CD4-positive, alpha-beta T cell treated with Interleukin-15 for 4 hours (primary cell): ENCODE data around the gene TXNDC11.

Source experiments
- DNase-seq: peaks from one replicate; pipeline ENCODE4 v3.0.0-alpha.2; 2020; ENCODE audit warnings: low spot score

The TXNDC11 gene

DNA sequence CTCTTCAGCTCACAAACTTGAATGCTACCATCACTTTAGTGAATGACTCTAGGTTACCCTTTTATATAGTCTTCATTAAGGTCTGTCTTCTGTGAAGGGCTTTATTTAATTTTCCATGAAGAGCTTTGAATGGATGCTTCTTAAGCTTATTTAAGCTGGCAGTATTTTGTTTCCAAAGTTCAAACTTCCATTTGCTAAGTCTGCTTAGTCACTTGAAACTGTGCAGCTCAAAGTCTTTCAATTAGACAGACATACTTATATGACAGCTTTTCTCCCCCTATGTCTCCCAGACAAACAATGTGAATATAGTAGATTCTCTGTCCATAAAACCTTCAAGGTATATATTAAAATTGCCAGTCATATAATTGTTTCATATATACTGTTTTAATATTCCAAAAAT is 23.5 kb downstream of the TXNDC11 start:
- no peak for DNase-seq

DNA sequence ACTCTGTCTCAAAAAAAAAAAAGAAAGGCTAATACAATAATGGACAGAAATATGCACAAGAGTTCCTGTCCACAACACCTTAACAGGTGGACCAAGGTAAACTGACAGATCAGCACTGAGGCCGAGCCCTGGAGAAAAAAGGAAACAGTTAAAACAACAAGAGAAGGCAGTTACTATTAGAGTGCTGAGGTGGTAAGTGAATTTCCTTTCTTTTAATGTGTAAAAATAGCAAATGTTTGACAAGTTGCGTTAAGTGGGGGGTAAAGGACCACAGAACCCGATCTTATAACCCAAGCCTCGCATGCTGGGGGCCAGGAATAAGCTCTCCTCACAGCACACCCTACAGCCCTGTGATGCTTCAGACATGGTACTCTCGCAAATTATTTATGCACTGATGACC is 24.8 kb downstream of the TXNDC11 start:
- DNase-seq, result no peak

DNA sequence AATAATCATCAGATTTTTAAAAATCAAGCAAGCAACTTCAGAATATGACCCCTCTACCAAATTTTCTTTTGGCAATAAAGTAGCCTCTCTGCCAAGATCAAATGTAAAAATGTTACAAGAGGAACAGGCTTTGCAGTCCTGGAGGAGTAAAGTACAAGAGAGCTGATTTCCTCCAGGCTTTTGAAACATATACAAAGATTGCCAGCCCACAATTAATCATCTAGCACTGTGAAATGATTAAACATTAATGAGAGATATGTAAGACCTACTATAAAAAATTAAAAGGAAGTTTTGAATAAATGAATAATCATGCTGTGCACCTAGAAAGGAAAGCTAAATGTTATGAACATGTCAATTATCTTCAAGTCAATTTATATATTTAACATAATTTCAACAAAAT is 26.3 kb downstream of the TXNDC11 start:
- DNase-seq, result no peak

DNA sequence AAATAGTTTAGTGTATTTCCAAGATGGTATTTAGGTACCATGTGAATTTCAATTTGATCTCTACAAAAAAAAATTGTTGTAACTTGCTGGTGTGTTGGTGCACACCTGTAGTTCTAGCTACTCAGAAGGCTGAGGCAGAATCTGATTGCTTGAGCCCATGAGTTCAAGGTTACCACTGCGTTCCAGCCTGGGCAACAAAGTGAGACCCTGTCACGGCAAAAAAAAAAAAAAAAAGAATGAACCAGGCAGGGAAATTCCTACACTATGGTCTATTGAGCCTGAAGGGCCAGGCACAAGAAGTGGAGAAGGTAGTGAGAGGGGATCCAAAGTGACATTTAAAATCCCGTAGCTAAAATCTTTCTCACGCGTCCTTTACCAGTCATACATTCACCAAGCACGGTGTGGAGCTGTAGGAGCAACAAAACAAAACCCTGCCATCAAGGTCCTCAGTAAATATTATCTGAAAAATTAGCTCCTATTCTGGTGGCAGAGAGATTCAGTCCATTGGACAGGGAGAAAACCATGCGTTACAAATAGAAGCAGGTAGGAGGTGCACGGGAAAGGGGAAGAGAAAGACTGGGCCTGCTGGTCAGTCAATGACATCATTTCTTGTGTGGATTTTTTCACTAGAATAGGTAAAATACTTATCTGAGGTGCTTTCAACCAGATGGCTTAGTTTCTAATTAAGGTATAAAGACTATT is 27.3 kb downstream of the TXNDC11 start:
- no peak for DNase-seq

DNA sequence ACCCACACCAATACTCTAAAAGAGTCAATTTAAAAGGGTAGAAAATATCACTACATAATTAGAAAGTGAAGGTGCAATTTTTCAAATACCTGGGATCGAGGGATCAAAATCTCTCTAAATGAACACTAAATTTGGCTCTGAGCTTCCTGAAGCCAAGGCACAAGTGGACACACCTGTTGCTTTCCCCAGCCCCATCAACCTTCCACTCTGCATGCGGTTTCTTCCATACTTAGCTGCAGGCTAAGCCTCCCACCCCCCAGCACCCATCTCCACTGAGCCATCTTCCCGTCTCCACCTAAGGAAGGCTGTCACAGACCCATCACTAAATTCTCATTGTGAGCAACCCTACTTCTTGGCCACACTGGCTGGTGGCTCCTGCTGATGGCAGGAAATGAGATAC is 30.5 kb downstream of the TXNDC11 start:
- DNase-seq, result no peak

DNA sequence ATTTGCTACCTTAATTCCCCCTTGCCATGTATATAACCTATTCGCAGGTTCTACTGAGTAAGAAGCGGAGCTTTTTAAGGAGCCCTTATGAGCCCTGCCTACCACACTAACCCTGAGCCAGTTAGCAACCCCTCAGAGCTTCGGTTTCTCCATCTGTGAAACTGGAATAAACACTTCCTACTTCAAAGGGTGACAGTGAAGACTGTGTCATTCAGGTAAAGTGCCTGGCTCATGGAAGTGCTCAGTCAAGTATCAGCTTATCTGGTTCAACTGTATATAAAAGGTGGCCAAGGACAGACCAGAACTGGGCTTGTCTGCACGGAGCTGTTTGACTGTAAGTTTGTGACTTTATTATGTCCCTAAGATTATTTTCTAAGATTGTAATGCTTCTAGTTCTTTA is 31.0 kb downstream of the TXNDC11 start:
- DNase-seq, result no peak

DNA sequence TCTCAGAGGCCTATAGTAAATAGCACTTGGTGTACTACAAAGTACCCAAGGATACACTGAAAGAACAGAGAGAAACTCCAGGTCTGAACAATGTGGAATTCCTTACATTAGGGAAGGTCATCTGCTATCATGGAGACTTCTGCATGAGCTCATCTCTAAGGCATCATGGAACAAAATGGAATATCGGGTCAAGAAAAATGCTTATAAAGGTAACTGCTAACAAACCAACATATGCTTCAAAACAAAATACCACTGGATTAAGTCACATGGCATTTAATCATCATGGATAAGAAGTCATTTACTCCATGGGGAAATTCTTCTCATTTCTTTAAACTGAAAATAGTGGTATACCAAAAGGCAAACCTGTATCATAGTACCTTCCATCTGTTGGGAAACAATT is 34.2 kb downstream of the TXNDC11 start:
- no peak for DNase-seq

DNA sequence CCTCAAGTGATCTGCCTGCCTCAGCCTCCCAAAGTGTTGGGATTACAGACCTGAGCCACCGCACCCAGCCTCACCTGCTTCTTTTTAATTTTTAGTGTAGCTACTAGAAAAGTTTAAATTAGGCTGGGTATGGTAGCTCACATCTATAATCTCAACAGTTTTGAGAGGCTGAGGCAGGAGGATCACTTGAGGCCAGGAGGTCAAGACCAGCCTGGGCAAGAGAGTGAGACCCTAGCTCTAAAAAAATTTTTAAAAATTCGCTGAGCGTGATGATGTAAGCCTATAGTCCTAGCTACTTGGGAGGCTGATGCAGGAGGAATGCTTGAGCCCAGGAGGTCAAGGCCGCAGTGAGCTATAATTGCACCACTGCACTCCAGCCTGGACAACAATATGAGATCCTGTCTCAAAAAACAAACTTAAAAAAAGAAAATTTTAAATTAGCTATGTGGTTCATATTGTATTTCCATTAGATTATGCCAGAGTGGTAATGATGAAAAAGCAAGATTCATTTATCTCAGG is 34.9 kb downstream of the TXNDC11 start:
- no peak for DNase-seq

DNA sequence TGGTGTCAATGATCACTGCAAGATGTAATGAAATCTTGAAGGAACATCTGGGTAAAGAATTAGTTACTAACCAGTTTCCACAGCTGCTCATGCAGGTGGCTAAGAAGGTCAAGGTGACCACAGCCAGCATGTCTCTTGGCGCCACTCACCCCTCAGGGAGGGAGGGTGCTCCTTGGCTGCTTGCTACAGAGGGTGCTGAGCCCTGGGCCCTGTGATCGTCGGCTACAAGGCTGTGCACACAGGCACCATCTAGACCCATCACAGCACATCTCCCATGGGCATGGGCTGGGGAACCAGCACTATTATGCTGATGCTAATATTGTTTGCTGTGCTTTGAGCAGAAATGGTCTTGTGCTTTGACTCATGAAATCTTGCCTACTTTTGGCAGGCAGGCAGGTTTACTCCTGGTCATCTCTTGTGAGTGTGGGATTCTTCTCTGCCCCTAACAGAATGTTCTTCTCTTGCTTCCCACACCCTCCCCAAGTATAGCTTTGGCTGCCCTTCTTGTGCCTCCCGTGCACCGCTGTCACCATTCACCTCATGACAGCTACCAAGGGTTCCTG is 36.4 kb downstream of the TXNDC11 start:
- DNase-seq, result no peak

DNA sequence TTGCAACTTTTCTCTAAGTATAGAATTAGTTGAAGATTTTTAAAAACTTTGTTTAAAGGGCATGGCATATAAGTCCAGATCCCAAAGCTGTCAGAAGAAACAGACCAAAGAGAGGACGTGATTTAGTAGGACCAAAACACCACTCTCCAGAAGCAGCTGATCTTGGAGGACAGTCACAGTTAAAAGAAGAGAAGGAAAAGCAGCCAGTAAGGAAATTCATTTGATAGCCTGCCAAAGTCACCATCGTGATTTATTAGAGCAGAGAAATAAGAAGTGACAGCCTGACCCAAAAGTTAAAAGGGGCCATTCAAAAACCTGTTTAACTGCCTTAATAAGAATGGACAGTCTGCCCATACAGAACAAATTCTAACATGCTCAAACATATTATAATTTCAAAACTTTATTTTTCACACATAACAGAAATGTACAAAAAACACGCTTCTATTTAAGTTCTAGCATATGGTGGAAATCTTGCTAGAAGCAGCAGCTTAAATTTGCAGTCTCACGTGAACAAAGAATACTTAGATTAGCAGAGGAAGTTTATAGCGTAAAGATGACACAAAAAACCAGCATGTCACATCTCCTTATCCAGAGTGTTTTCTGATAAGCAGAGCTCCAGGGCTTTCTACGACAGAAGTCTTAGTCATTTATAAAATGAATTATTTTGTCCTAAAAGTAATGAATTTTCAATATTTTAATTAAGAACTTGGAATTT is 37.2 kb downstream of the TXNDC11 start:
- DNase-seq, result no peak

DNA sequence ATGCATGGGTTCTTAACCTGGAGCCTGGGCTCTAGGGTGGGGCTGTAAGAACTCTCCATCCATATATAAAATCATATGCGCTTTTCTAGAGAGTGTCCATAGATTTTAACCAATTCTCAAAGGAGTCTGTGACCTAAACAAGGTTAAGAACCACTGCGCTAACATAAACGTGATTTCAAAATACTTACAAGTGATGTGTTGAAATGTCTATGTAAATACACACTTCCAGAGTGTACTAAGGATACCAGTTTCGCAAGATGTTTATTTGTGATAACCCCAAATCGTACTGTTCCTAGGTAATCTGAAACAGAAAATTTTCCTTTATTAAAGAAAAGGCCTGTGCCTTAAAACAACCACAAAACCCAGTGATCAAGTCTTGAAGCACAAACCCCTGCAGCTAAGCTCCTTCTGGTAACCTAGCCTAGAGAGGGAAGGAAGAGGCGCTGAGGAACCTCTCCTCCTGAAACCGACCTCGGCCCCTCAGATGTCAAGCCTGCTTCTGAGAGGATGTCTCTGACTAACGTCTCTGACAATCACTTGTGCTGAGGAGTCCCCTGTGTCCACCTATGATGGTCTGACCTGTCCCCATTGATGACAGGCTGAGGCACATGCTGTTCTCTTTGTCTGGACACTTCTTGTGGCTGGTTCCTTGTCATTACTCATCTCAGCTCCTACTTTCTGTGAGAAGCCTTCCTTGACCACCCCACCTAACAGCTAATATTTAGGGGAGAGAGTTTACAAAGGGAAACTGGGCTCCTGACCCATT is 42.2 kb downstream of the TXNDC11 start:
- no peak for DNase-seq

DNA sequence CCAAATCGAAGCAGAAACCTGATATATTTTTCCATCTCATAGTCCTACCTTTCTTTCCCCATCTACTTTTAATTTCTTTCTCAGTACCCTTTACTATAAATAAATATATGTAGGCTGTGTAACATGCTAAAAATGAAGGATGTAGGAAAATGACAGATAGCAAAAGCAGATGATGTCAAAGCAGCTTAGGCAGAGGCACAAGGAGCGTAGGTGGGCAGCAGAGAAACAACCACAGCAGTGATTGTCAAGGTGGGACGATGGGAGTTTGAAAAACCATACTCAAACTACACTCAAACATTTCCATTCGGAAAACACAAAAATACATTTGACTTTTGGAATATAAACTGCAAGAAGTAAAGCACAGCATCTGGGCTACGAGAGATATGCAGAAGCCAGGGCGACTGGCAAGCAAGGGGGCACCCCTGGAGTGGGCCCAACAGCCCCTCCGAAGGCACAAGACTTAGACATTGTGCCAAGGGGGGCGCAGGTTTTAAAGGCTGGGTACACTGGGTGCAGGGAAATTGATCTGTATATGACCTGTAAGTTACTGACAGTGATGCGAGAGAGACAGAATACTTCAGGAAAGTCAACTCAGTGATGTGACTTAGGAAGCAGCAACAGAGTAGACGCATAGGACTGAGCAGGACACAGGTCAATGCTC is 43.3 kb downstream of the TXNDC11 start:
- DNase-seq, result no peak

DNA sequence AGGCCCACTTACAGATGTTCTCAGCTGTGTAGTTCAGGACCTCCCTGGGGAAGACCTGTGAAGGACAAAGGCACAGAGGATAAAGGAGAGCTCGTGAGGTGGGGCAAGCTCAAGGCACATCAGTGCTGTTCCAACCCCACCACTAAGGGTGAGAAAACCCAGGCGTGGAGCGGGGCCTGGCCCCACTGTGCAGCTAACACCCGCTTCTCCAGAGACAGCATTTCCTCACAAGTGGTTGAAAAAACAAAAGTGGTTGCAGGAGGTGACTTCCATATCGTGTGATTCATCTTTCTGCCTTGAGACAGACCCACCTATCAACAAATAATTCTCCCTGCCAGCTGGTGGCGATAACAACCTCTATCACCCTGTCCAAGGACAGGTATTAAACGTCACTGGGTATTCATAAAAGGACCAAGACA is 44.4 kb downstream of the TXNDC11 start:
- DNase-seq, result peak; percentile 47

DNA sequence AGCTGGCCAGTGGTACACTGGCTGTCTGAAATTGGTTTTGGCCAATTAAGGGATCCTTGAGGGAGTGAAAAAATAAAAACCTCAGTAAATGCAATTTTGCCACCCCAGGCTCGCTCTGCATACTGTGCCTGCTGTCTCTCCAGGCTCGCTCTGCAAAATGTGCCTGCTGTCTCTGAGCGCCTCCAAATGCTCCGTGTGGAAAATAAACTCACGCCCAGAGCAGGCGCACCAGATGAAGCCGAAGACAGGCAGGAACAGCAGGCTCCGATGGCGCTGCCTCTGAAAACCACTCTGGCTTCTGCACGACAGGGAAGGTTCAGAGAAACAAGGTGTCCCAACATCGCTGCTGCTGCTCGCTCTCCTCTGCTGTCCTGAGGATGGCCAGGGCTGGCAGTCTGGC is 45.3 kb downstream of the TXNDC11 start:
- DNase-seq, result no peak

DNA sequence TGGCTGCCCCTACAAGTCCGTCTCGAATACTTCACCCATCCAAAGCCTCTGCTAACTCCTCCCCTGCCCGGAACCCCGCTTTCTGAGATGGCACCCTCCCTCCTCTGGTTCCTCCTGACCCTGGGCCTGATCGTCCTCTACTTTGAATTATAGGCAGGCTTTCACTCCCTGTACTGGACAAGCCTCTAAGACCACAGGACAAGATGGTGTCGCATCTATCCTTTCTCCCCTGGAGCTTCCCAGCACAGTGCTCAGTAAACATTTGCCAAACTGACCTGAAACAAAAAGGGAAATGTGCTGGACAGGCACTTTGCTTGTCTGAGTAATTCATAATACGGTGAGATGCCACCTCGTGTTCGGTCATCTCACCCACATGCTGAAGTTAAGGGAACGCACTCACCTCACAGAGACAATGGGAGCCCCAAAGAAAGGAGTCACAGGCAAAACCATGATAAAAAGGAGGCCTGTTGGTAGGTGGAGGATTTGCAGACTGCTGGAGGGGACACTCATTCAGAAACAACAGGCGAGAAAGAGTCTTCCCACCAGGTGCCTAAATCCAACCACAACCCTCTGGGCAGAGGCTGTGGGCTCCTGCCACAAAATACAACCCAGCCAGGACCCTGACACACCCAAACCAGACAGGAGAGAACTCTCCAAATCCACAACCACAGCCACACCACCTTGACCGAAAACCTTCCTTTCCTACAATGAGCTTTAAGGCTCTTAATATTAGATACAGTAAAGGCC is 46.2 kb downstream of the TXNDC11 start:
- DNase-seq, result no peak

DNA sequence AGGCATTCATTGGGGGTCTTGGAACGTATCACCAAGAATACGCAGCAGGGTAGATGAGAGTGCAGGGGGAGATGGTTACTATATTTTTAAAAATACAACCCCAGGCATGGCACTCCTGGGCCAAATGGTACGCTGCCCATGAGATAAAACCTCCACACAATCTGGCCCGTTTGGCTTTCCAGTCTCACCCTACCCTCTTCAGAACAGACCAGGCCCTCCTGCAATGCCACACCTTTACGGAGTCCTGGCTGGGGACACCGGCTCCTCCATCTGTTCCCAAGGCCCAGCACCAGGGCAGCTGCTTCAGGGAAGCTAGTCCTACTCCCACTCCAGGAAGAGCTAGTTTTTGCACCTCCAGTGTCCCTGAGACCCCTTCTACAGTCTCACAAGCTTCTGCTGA is 50.0 kb downstream of the TXNDC11 start:
- no peak for DNase-seq

DNA sequence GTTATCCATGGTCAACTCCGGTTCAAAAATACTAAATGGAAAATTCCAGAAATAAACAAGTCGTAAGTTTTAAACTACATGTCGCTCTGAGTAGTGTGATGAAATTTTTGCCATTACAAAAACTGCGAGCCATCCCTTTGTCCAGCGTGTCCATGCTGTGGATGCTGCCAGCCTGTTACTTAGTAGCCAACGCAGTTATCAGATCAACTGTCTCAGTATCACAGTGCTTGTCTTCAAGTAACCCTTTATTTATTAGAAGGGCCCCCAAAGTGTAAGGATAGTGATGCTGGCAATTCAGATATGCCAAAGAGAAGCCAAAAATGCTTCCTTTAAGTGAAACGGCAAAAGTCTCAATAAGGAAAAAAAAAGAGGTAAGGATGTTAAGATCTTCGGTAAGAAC is 50.5 kb downstream of the TXNDC11 start:
- DNase-seq, result no peak

DNA sequence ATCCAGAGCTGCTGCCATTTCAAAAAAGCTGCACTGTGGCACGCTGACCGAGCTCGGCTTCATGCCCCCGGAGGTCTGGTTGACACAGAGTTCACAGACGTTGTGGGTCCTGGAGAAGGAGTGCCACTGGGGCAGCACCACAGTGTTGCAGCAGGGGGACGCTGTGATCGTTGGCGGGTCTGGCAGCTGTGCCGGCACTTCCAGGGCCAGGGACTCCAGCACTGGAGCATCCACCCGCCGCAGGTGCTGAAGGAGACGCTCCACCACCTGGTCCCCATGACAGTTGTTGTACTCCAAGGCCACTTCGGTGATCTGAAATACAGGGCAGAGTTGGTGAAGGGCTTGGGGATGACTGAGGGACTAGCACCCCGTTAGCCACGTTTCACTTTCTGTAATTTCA is 50.9 kb downstream of the TXNDC11 start:
- no peak for DNase-seq

DNA sequence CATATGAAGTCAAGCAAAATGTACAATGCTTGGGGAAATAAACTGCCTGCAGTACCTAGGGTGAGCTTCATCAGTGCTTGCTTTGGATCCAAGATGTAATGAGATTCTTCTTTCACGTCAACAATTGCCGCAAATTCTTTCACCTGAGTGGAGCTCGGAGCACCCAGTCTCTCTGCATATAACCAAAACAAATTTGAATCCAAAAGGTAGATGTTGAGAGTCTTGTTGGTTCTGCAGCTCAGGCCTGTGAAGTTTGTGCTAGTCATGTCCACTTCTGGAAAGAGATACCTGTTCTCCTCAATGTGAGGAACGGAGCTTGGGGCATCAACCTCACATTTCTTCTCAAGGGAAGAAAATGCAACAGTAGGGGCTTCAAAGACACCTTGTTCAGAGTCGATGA is 51.4 kb downstream of the TXNDC11 start:
- DNase-seq, result no peak

DNA sequence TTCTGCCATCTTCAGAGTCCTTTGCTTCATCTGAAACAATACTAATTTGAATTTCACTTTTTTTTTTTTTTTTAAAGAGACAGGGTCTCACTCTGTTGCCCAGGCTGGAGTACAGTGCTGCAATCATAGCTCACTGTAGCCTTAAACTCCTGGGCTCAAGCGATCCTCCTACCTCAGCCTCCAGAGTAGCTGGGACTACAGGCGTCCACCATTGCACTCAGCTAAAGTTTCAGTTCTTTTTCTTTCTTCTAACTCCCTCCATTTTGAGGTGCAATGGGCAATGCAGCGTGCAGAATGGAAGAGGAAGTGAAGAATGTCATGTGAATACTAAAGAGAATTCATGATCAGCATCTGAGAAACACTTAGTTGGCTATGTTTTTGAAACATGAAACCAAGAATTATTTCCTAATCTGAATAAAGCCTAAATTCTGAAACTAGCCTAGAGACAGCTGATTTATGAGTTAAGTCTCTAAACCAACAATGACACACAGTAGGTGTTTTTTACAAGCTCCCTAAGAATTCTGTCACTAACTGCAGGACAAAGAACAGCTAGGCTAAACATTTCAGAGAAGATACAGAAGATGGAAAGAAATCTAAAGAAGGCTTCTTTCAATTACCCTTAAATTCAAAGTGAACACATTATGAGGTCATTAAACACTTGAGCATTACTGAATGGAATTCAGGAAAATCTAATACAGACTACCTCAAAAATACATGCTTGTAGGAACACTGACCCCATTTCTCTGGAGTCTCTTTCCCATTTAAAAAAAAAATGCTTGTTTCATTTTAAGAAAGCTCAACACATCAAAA is 53.4 kb downstream of the TXNDC11 start:
- no peak for DNase-seq

DNA sequence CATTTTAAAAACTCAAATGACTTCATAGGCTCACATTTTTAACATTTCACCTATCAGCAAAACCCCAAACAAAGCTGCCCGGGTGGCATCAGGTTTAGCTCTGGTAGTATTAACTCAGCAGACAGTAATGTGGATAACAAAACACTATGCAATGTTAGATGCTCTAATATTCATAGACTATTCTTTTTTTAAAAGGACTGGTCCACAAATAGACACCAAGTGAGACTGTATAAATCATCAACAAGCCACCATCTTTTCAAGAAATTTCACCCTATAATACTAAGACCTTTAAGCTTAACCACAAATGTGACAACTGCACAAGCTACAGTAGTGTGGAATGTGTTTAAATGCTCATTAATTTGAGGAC is 54.2 kb downstream of the TXNDC11 start:
- no peak for DNase-seq
